Transverse colon (tissue), 4 donors: ENCODE measurements around the gene EIF4B. TPM values are rescaled to one million over a fixed set of nuclear protein-coding genes. Genes with fewer than 3 reads are reported as not detected.
"Not testable (repeated sequence)": the region's sequence is repeated elsewhere in the genome, so short reads cannot be mapped to it uniquely, and the experiment has no call there.

Experiments
- DNase-seq: peaks from one replicate; pipeline ENCODE4 v3.0.0-alpha.2; 2019
- H3K27ac ChIP-seq, 4 donors: fragments of 200-600 bp; sonication (generic); 2 replicates each; pipeline ENCODE4 v1.5.1; 2016 to 2018; ENCODE audit warnings: inconsistent platforms in 4 of 4
- H3K27me3 ChIP-seq: fragments of 200-600 bp; sonication (generic); 2 replicates; pipeline ENCODE4 v1.5.1; 2017; ENCODE audit warnings: inconsistent platforms
- H3K36me3 ChIP-seq, 4 donors: fragments of 200-600 bp; sonication (generic); 2 replicates each; pipeline ENCODE4 v1.5.1; 2017 to 2019; ENCODE audit warnings: inconsistent platforms in 4 of 4
- H3K4me1 ChIP-seq, 4 donors: fragments of 200-600 bp; sonication (generic); 2 replicates each; pipeline ENCODE4 v1.5.1; 2017 to 2020; ENCODE audit warnings: inconsistent platforms in 4 of 4
- H3K4me3 ChIP-seq, 4 donors: fragments of 200-600 bp; sonication (generic); 1 replicate in 1 of 4; 2 replicates in 3 of 4; pipeline versions ENCODE4 v1.5.1 to v1.6.1; 2017 to 2019; ENCODE audit warnings: inconsistent platforms in 4 of 4
- H3K9me3 ChIP-seq, 2 donors: fragments of 200-600 bp; sonication (generic); 2 replicates each; pipeline ENCODE4 v1.5.1; 2017 to 2019; ENCODE audit warnings: inconsistent platforms in 2 of 2
- CTCF ChIP-seq, 5 experiments: fragments of 200-600 bp in 3 of 5; fragments of 450-650 bp in 2 of 5; sonication (generic) in 3 of 5; IDR thresholded peaks; 1 replicate in 2 of 5; 2 replicates in 3 of 5; pipeline ENCODE4 v1.5.1; 2016 to 2017; ENCODE audit warnings: antibody characterized with exemption in 5 of 5, inconsistent platforms in 3 of 5, mild to moderate bottlenecking in 2 of 5, moderate library complexity in 1 of 5
- EP300 ChIP-seq: sonication (generic); formaldehyde crosslinking; IDR thresholded peaks from one replicate; pipeline ENCODE4 v1.6.1; 2017; ENCODE audit warnings: antibody characterized with exemption, low read depth
- POLR2A ChIP-seq: fragments of 450-650 bp; IDR thresholded peaks from one replicate; pipeline ENCODE4 v1.6.1; 2016; ENCODE audit warnings: antibody characterized with exemption, mild to moderate bottlenecking, moderate library complexity
- POLR2AphosphoS5 ChIP-seq, 3 donors: sonication (generic); formaldehyde crosslinking; IDR thresholded peaks; one replicate each; pipeline ENCODE4 v1.6.1; 2016; ENCODE audit warnings: antibody characterized with exemption in 3 of 3
- WGBS, 2 donors: methylation state at CpG; one replicate each; pipeline ENCODE4 v1.1.5; 2018; ENCODE audit warnings: low coverage in 1 of 2; 5-methylcytosine and 5-hydroxymethylcytosine counted together
- in situ Hi-C, 4 donors: fragments of 200-750 bp; cut with MboI; loops; one replicate each; pipeline versions ENCODE4 v1.15.0 to v1.15.1; 2017; ENCODE audit warnings: low sequenced_read_pairs in 3 of 4, low pct_ligation_motif_present in 1 of 4, low pct_unique_long_range_greater_than_20kb in 1 of 4
- intact Hi-C: fragments of 100-400 bp; cut with DNase I; formaldehyde crosslinking; loops from one replicate; pipeline ENCODE4 v1.15.1; 2023; ENCODE audit warnings: low total_unique reads
- total RNA-seq, 4 donors: library from RNA; depleted of rRNA; stranded (reverse); fragments of >200 nt; gene quantifications; one replicate each; pipeline ENCODE4 v1.1.0, GENCODE V29; 2016

Gene EIF4B
- total RNA-seq, 4 donors from 2014 or later = 175 to 383 (median 261) TPM

DNA sequence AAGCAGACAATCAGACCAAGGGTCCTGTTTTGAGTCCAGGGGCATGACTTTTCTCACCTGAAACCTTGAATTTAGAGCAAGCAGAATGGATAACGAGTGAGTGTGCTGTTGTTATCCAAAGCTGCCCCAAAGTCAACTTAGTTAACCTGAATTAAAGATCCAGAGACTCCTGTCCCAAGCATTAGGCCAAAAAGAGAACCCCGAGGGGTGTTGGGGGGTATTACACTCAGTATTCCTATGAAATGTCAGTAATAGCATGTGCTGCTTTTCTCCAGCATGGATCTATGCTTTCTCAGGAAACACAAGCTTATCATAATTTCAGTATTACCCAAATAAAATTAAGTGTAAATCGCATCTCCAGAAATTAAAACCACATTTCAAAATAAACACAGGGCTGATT is 19.0 kb downstream of the EIF4B start:
- in situ Hi-C loops = no loop called here
- no peak overlapping the region for H3K4me3 ChIP-seq
- H3K27ac ChIP-seq = no peak overlapping the region
- peaks cover 0 to 90% (median 42%) of the 10 kb centered on the region in 4 donors for H3K36me3 ChIP-seq
- intact Hi-C loops = no loop called here
- no peaks in the 10 kb centered on the region for H3K9me3 ChIP-seq
- WGBS, 2 donors = 79% methylated on average over 3 of the region's 3 CpGs
- DNase-seq = no peak
- H3K27me3 ChIP-seq = no peaks in the 10 kb centered on the region
- H3K4me1 ChIP-seq = no peaks in the 10 kb centered on the region
- TF ChIP-seq POLR2A (no peak), CTCF (IDR thresholded peaks at IDR 0.05) (no peak), POLR2AphosphoS5 (IDR thresholded peaks at IDR 0.05) (no peak), EP300 (no peak)

DNA sequence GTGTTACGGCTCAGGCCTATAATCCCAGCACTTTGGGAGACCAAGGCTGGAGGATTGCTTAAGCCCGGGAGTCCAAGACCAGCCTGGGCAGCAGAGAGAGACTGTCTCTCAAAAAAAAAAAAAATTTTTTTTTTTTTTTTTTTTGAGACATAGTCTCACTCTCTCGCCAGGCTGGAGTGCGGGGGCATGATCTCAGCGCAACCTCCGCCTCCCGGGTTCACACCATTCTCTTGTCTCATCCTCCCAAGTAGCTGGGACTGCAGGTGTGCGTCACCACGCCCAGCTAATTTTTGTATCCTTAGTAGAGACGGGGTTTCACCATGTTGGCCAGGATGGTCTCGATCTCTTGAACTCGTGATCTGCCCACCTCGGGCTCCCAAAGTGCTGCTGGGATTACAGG is 20.8 kb downstream of the EIF4B start:
- intact Hi-C loops, H3K9me3 ChIP-seq, DNase-seq, H3K4me1 ChIP-seq, H3K27ac ChIP-seq, H3K27me3 ChIP-seq, in situ Hi-C loops, H3K4me3 ChIP-seq: not testable (repeated sequence)
- 79 to 88% methylated on average over 6 to 11 of the region's 13 CpGs for WGBS, 2 donors
- peaks cover 0 to 83% (median 39%) of the 10 kb centered on the region in 4 donors for H3K36me3 ChIP-seq

- intact Hi-C loops = no loop called here
- peaks cover 0 to 71% (median 32%) of the 10 kb centered on the region in 4 donors for H3K36me3 ChIP-seq
These were observed 25.4 kb downstream of the EIF4B start for GRCh38 chr12:53031616-53032015.

DNA sequence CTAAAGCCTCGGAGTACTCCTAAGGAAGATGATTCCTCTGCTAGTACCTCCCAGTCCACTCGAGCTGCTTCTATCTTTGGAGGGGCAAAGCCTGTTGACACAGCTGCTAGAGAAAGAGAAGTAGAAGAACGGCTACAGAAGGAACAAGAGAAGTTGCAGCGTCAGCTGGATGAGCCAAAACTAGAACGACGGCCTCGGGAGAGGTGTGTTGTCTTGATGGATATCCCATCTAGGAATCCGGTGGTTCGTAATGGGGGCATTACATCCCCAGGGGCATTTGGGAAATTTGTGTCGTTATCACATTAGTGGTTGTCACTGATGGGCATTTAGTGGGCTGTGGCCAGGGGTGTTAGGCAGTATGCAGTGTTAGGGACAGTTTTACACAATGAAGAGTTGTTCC is 27.6 kb downstream of the EIF4B start:
- peaks cover 0 to 73% (median 37%) of the 10 kb centered on the region in 4 donors for H3K36me3 ChIP-seq

More at GRCh38 chr12:53031616-53032015, 25.4 kb downstream of the EIF4B start:
- in situ Hi-C loops = no loop called here
- WGBS, 2 donors = 49 to 58% methylated on average over 3 of the region's 3 CpGs
- TF ChIP-seq EP300 (no peak), POLR2A (no peak), CTCF (IDR thresholded peaks at IDR 0.05) (peak in 2 of 5 experiments; percentile 19 to 21)
- peaks cover 0 to 7% (median 0%) of the 10 kb centered on the region in 4 donors for H3K4me1 ChIP-seq
- H3K27ac ChIP-seq = peak overlapping the region in 3 of 4 donors; percentile 4 to 31 (median 16)
- no peak for DNase-seq
- no peaks in the 10 kb centered on the region for H3K9me3 ChIP-seq
- H3K4me3 ChIP-seq = no peak overlapping the region
- H3K27me3 ChIP-seq = no peaks in the 10 kb centered on the region

GRCh38 chr12:53034459-53034858 is 28.2 kb downstream of the EIF4B start:
- intact Hi-C loops (no loop called here), in situ Hi-C loops (no loop called here)
- Histone ChIP-seq H3K4me1 (peaks cover 0 to 20% (median 6%) of the 10 kb centered on the region in 4 donors), H3K4me3 (no peak overlapping the region), H3K36me3 (peaks cover 0 to 73% (median 37%) of the 10 kb centered on the region in 4 donors), H3K27ac (no peak overlapping the region), H3K27me3 (no peaks in the 10 kb centered on the region), H3K9me3 (no peaks in the 10 kb centered on the region)
- TF ChIP-seq POLR2AphosphoS5 (IDR thresholded peaks at IDR 0.05) (no peak), EP300 (no peak), POLR2A (no peak), CTCF (IDR thresholded peaks at IDR 0.05) (no peak)
- no peak for DNase-seq
- 53 to 79% methylated on average over 8 of the region's 8 CpGs for WGBS, 2 donors

More for the DNA sequence above, 27.6 kb downstream of the EIF4B start:
- DNase-seq, in situ Hi-C loops, H3K4me3 ChIP-seq, H3K27me3 ChIP-seq, H3K27ac ChIP-seq, intact Hi-C loops, H3K9me3 ChIP-seq: not testable (repeated sequence)
- H3K4me1 ChIP-seq = peaks cover 0 to 16% (median 5%) of the 10 kb centered on the region in 4 donors
- WGBS, 2 donors = 86 to 87% methylated on average over 7 to 10 of the region's 10 CpGs
